GM12878 (cell line): ENCODE data around the gene MPRIP. TPM values are rescaled to one million over a fixed set of nuclear protein-coding genes. Genes with fewer than 3 reads are reported as not detected.

Source experiments
- ATAC-seq: fragments of 200-7000 bp; cut with Tn5 transposase; 3 replicates; pipeline ENCODE4 v1.9.1; 2020; ENCODE audit warnings: mild to moderate bottlenecking, moderate library complexity
- BruUV-seq: library from RNA; stranded (reverse); fragments of 400-500 nt; replicated peaks from 2 replicates; lab custom pipeline; 2021; lab: Mats Ljungman, UMichigan
- CTCF ChIA-PET: fragments of 300-600 bp; sonication (Branson Sonifier 250); formaldehyde crosslinking; extraction: SDS; loops from one replicate; lab custom pipeline; 2021; ENCODE audit warnings: inconsistent platforms; lab: Yijun Ruan, JAX
- POLR2A ChIA-PET: fragments of 350-600 bp; formaldehyde crosslinking; extraction: SDS; loops from one replicate; lab custom pipeline; 2021; ENCODE audit warnings: inconsistent platforms; lab: Charles Lee
- RAD21 ChIA-PET: fragments of 300-600 bp; sonication (Branson Sonifier 250); formaldehyde crosslinking; loops from one replicate; lab custom pipeline; 2023; ENCODE audit warnings: antibody characterized with exemption; ENCODE audit not compliant: unreplicated experiment; lab: Charles Lee
- SMC1A ChIA-PET: fragments of 300-600 bp; sonication (Branson Sonifier 250); formaldehyde crosslinking; loops from one replicate; lab custom pipeline; 2023; ENCODE audit not compliant: unreplicated experiment, uncharacterized antibody; lab: Charles Lee
- DNase-seq: peaks from one replicate; pipeline ENCODE4 v3.0.0-alpha.2; 2011; ENCODE audit warnings: low read depth, low spot score
- FAIRE-seq: peaks from 3 replicates; lab custom pipeline; 2011; peaks lifted over from hg19 to GRCh38; lab: Jason Lieb, UNC
- H2AFZ ChIP-seq: 2 replicates; pipeline ENCODE4 v1.6.0; 2011; ENCODE audit warnings: low read depth, low read length, control low read depth; ENCODE audit not compliant: control insufficient read depth
- H3K27ac ChIP-seq: 2 replicates; pipeline ENCODE4 v1.5.1; 2011; ENCODE audit warnings: control low read depth; ENCODE audit not compliant: control insufficient read depth, insufficient read depth
- H3K27me3 ChIP-seq, 2 experiments: replicated peaks in 1 of 2; 2 replicates each; pipeline versions ENCODE4 v1.6.0 to v1.6.1; 2011; ENCODE audit warnings: low read length in 1 of 2; ENCODE audit not compliant: control insufficient read depth in 2 of 2, insufficient read depth in 2 of 2
- H3K36me3 ChIP-seq, 2 experiments: 2 replicates each; pipeline ENCODE4 v1.5.1; 2011; ENCODE audit warnings: low read length in 1 of 2; ENCODE audit not compliant: control insufficient read depth in 2 of 2, insufficient read depth in 2 of 2
- H3K4me1 ChIP-seq: 2 replicates; pipeline ENCODE4 v1.6.1; 2011; ENCODE audit warnings: mild to moderate bottlenecking, low read length, moderate library complexity, mixed read lengths; ENCODE audit not compliant: control insufficient read depth, insufficient read depth
- H3K4me2 ChIP-seq: 2 replicates; pipeline ENCODE4 v1.6.0; 2011; ENCODE audit warnings: control low read depth; ENCODE audit not compliant: control insufficient read depth, insufficient read depth
- H3K4me3 ChIP-seq: fragments of 200-600 bp; sonication (generic); 2 replicates; pipeline ENCODE4 v1.5.1; 2016
- H3K79me2 ChIP-seq: 2 replicates; pipeline ENCODE4 v1.6.0; 2011; ENCODE audit warnings: low read length; ENCODE audit not compliant: control insufficient read depth, insufficient read depth
- H3K9ac ChIP-seq: 2 replicates; pipeline ENCODE4 v1.8.0; 2011; ENCODE audit warnings: low read length, control low read depth, mixed read lengths; ENCODE audit not compliant: control insufficient read depth, insufficient read depth
- H3K9me3 ChIP-seq: replicated peaks from 3 replicates; pipeline ENCODE4 v1.5.1; 2011; ENCODE audit warnings: mild to moderate bottlenecking, low read length; ENCODE audit not compliant: control insufficient read depth, insufficient read depth
- H4K20me1 ChIP-seq: 2 replicates; pipeline ENCODE4 v1.6.0; 2011; ENCODE audit not compliant: control insufficient read depth, insufficient read depth
- ATF7 ChIP-seq: fragments of 450-650 bp; IDR thresholded peaks from 2 replicates; pipeline ENCODE4 v1.6.1; 2016; ENCODE audit warnings: low read depth, mild to moderate bottlenecking
- EED ChIP-seq: sonication (generic); IDR thresholded peaks from 2 replicates; pipeline ENCODE4 v1.6.1; 2016; ENCODE audit warnings: antibody characterized with exemption, low read depth
- IKZF2 ChIP-seq, 2 experiments: fragments of 450-650 bp; IDR thresholded peaks; 2 replicates each; pipeline ENCODE4 v1.6.1; 2017; ENCODE audit warnings: mild to moderate bottlenecking in 2 of 2, moderate library complexity in 2 of 2
- MTA2 ChIP-seq: fragments of 450-650 bp; IDR thresholded peaks from 2 replicates; pipeline ENCODE4 v1.6.1; 2016; ENCODE audit warnings: low read depth, mild to moderate bottlenecking, moderate library complexity
- NBN ChIP-seq: fragments of 450-650 bp; IDR thresholded peaks from 2 replicates; pipeline ENCODE4 v1.6.1; 2016
- SMAD5 ChIP-seq: IDR thresholded peaks from 2 replicates; pipeline ENCODE4 v1.6.1; 2016; ENCODE audit warnings: antibody characterized with exemption, low read depth
- TARDBP ChIP-seq: IDR thresholded peaks from 2 replicates; pipeline ENCODE4 v1.6.1; 2016; ENCODE audit warnings: borderline replicate concordance
- WRNIP1 ChIP-seq: IDR thresholded peaks from 2 replicates; pipeline ENCODE4 v1.6.1; 2011; ENCODE audit warnings: low read depth, low read length, improper control_type of control experiment, borderline replicate concordance
- ZNF24 ChIP-seq: fragments of 450-650 bp; IDR thresholded peaks from 2 replicates; pipeline ENCODE4 v1.6.1; 2017; ENCODE audit warnings: antibody characterized with exemption, mild to moderate bottlenecking
- ZSCAN29 ChIP-seq: fragments of 450-650 bp; IDR thresholded peaks from 2 replicates; pipeline ENCODE4 v1.6.1; 2017; ENCODE audit warnings: mild to moderate bottlenecking, moderate library complexity
- WGBS: methylation state at CpG from one replicate; pipeline ENCODE4 v1.1.6; 2016; ENCODE audit warnings: low lambda C conversion rate; ENCODE audit not compliant: insufficient replicate concordance, insufficient coverage; ENCODE audit errors: missing lambda C conversion rate; 5-methylcytosine and 5-hydroxymethylcytosine counted together
- in situ Hi-C: fragments of 300-500 bp; cut with MboI; formaldehyde crosslinking; loops from 9 replicates; pipeline ENCODE4 v1.14.3; 2018; ENCODE audit warnings: mixed read lengths
- intact Hi-C: fragments of 100-400 bp; cut with micrococcal nuclease; formaldehyde crosslinking; loops from one replicate; pipeline ENCODE4 v1.14.2; 2022; ENCODE audit not compliant: unreplicated experiment
- polyA plus RNA-seq, 11 experiments: library from polyadenylated mRNA; depleted of rRNA in 4 of 11; unstranded in 6 of 11; stranded (reverse) in 5 of 11; fragments of >200 nt; fragmentation: Nextera tagmentation in 4 of 11; fragmentation: Illumina TruSeq in 1 of 11; extraction: Ambion mirVana in 4 of 11; extraction: Trizol in 1 of 11; gene quantifications; 1 replicate in 1 of 11; 2 replicates in 10 of 11; pipeline versions ENCODE4 v1.2.1 to v1.2.3, GENCODE V29; 2011 to 2016; ENCODE audit warnings: inconsistent platforms in 2 of 11, missing spikeins in 2 of 11, low read depth in 1 of 11
- total RNA-seq, 4 experiments: library from RNA; depleted of rRNA in 3 of 4; stranded (reverse); fragments of >200 nt in 3 of 4; fragmentation: Illumina TruSeq in 1 of 4; extraction: Trizol in 1 of 4; gene quantifications; 2 replicates each; pipeline versions ENCODE4 v1.2.1 to v1.2.3, GENCODE V29; 2013 to 2021
- TF ChIP-seq, protein P1 (sequence below): fragments of 450-650 bp; IDR thresholded peaks from 2 replicates; pipeline ENCODE4 v1.6.1; 2017; ENCODE audit warnings: borderline replicate concordance
- TF ChIP-seq, protein P2 (sequence below): fragments of 450-650 bp; IDR thresholded peaks from 2 replicates; pipeline ENCODE4 v1.6.1; 2017; ENCODE audit warnings: mild to moderate bottlenecking, moderate library complexity
- TF ChIP-seq, protein P3 (sequence below): fragments of 450-650 bp; formaldehyde crosslinking; IDR thresholded peaks from 2 replicates; pipeline ENCODE4 v1.4.0; 2022; ENCODE audit warnings: mild to moderate bottlenecking, moderate library complexity
- TF ChIP-seq, protein P4 (sequence below): IDR thresholded peaks from 2 replicates; pipeline ENCODE4 v1.6.1; 2011; ENCODE audit warnings: borderline replicate concordance, low read depth, mild to moderate bottlenecking, moderate library complexity, low read length; ENCODE audit not compliant: insufficient read depth, poor library complexity, severe bottlenecking

Gene MPRIP
- total and polyA plus RNA-seq, 10 of the 15 experiments (the other 5 are each of a cell fraction or from before 2014, with no cell fraction given): 16.5 to 168 (median 71.7) TPM

DNA sequence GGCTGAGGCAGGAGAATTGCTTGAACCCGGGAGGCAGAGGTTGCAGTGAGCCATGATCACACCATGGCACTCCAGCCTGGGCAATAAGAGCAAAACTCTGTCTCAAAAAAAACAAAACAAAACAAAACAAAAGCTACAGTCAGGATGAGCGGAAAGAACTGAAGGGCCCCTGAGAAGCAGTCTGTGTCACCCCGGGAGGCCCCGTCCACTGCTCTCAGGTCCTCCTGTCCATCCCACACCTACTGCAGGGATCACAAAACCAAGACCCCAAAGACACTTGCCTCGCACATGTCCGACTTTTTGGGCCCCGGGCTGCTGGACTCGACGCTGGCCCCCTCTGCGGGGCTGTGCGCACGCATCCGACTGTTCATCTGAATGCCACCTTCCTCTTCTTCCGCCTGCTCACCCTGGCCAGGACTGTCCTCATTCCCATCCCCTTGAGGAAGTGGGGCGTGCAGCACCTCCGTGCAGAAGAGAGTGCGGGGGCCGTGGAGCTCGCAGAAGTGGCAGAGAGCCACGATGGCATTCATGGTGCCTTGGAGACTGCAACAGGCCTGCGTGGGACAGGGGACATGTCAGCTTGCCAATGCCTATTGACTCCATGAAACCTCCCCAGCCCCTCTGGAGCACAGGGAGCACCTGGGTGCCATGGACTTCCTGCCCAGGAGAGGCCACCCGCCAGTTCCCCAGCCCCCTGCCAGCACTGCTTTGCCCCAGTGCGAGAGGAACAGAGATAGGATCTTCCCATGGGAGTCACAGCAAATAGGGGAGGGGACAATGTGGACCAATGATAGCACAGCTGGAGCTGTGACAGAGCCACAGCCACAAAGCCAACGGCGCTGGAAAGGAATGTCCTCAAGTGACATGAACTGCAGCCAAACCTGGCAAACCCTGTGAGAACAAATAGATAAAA lies 185.6 kb downstream of the MPRIP start:
- Histone ChIP-seq H3K4me2 (no peak overlapping the region), H3K9ac (no peak overlapping the region), H3K27me3 (no peaks in the 10 kb centered on the region), H3K4me1 (no peaks in the 10 kb centered on the region), H3K36me3 (peaks cover 22 to 29% of the 10 kb centered on the region in 2 experiments), H2AFZ (no peak overlapping the region), H3K9me3 (no peaks in the 10 kb centered on the region), H3K79me2 (no peaks in the 10 kb centered on the region), H4K20me1 (no peaks in the 10 kb centered on the region), H3K4me3 (no peak overlapping the region), H3K27ac (no peak overlapping the region)
- ATAC-seq (no peak), FAIRE-seq (no peak), DNase-seq (no peak)
- ChIA-PET CTCF (interaction anchor here (0.6 kb wide), 1 partner anchor 342 kb away, joined by 4 read pairs; no protein-coding TSS in a partner anchor), RAD21 (no interaction called here), POLR2A (no interaction called here), SMC1A (no interaction called here)
- in situ Hi-C loops (no loop called here), intact Hi-C loops (no loop called here)
- 94% methylated on average over 25 of the region's 25 CpGs for WGBS
- BruUV-seq: no TSS peak
- TF ChIP-seq IKZF2 (IDR thresholded peaks at IDR 0.05) (no peak), ZSCAN29 (no peak), TARDBP (no peak), NBN (no peak), ZNF24 (no peak), EED (no peak), WRNIP1 (no peak), ATF7 (no peak), SMAD5 (no peak), MTA2 (no peak)
- TF ChIP-seq, protein P1, sequence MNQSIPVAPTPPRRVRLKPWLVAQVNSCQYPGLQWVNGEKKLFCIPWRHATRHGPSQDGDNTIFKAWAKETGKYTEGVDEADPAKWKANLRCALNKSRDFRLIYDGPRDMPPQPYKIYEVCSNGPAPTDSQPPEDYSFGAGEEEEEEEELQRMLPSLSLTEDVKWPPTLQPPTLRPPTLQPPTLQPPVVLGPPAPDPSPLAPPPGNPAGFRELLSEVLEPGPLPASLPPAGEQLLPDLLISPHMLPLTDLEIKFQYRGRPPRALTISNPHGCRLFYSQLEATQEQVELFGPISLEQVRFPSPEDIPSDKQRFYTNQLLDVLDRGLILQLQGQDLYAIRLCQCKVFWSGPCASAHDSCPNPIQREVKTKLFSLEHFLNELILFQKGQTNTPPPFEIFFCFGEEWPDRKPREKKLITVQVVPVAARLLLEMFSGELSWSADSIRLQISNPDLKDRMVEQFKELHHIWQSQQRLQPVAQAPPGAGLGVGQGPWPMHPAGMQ: no peak
- TF ChIP-seq, protein P2, sequence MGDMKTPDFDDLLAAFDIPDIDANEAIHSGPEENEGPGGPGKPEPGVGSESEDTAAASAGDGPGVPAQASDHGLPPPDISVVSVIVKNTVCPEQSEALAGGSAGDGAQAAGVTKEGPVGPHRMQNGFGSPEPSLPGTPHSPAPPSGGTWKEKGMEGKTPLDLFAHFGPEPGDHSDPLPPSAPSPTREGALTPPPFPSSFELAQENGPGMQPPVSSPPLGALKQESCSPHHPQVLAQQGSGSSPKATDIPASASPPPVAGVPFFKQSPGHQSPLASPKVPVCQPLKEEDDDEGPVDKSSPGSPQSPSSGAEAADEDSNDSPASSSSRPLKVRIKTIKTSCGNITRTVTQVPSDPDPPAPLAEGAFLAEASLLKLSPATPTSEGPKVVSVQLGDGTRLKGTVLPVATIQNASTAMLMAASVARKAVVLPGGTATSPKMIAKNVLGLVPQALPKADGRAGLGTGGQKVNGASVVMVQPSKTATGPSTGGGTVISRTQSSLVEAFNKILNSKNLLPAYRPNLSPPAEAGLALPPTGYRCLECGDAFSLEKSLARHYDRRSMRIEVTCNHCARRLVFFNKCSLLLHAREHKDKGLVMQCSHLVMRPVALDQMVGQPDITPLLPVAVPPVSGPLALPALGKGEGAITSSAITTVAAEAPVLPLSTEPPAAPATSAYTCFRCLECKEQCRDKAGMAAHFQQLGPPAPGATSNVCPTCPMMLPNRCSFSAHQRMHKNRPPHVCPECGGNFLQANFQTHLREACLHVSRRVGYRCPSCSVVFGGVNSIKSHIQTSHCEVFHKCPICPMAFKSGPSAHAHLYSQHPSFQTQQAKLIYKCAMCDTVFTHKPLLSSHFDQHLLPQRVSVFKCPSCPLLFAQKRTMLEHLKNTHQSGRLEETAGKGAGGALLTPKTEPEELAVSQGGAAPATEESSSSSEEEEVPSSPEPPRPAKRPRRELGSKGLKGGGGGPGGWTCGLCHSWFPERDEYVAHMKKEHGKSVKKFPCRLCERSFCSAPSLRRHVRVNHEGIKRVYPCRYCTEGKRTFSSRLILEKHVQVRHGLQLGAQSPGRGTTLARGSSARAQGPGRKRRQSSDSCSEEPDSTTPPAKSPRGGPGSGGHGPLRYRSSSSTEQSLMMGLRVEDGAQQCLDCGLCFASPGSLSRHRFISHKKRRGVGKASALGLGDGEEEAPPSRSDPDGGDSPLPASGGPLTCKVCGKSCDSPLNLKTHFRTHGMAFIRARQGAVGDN: no peak
- TF ChIP-seq, protein P3, sequence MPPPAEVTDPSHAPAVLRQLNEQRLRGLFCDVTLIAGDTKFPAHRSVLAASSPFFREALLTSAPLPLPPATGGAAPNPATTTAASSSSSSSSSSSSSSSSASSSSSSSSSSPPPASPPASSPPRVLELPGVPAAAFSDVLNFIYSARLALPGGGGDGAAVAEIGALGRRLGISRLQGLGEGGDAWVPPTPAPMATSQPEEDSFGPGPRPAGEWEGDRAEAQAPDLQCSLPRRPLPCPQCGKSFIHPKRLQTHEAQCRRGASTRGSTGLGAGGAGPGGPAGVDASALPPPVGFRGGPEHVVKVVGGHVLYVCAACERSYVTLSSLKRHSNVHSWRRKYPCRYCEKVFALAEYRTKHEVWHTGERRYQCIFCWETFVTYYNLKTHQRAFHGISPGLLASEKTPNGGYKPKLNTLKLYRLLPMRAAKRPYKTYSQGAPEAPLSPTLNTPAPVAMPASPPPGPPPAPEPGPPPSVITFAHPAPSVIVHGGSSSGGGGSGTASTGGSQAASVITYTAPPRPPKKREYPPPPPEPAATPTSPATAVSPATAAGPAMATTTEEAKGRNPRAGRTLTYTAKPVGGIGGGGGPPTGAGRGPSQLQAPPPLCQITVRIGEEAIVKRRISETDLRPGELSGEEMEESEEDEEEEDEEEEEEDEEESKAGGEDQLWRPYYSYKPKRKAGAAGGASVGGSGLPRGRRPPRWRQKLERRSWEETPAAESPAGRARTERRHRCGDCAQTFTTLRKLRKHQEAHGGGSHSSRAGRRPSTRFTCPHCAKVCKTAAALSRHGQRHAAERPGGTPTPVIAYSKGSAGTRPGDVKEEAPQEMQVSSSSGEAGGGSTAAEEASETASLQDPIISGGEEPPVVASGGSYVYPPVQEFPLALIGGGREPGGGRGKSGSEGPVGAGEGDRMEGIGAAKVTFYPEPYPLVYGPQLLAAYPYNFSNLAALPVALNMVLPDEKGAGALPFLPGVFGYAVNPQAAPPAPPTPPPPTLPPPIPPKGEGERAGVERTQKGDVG (CRISPR knock-in tag): no peak
- TF ChIP-seq, protein P4, sequence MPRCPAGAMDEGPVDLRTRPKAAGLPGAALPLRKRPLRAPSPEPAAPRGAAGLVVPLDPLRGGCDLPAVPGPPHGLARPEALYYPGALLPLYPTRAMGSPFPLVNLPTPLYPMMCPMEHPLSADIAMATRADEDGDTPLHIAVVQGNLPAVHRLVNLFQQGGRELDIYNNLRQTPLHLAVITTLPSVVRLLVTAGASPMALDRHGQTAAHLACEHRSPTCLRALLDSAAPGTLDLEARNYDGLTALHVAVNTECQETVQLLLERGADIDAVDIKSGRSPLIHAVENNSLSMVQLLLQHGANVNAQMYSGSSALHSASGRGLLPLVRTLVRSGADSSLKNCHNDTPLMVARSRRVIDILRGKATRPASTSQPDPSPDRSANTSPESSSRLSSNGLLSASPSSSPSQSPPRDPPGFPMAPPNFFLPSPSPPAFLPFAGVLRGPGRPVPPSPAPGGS: no peak
